ENCODE measurements around the gene EDA.
"Not testable (repeated sequence)": the region's sequence is repeated elsewhere in the genome, so short reads cannot be mapped to it uniquely, and the experiment has no call there.

The EDA gene

GRCh38 chrX:69807400-69807799 lies 191.5 kb downstream of the EDA start:
- DNase-seq: no peak
- Mint-ChIP-seq H3K9me3 (no peaks in the 10 kb centered on the region), H3K27me3 (peaks cover 35% of the 10 kb centered on the region), H3K27ac (no peak overlapping the region), H3K36me3 (ENCODE audit: low read depth) (no peaks in the 10 kb centered on the region), H3K4me3 (no peak overlapping the region), H3K4me1 (ENCODE audit: low read depth) (peaks cover 17% of the 10 kb centered on the region)

- Mint-ChIP-seq H3K4me3 (no peak overlapping the region), H3K9me3 (no peaks in the 10 kb centered on the region), H3K27me3 (peaks cover 45% of the 10 kb centered on the region), H3K36me3 (ENCODE audit: low read depth) (no peaks in the 10 kb centered on the region), H3K27ac (no peak overlapping the region), H3K4me1 (ENCODE audit: low read depth) (peaks cover 17% of the 10 kb centered on the region)
- DNase-seq: no peak
Measured at GRCh38 chrX:69808375-69808774, 192.5 kb downstream of the EDA start.

- Mint-ChIP-seq H3K27me3 (peaks cover 57% of the 10 kb centered on the region), H3K36me3 (ENCODE audit: low read depth) (no peaks in the 10 kb centered on the region)
Measured at GRCh38 chrX:69813677-69814076, 197.8 kb downstream of the EDA start.

GRCh38 chrX:69815063-69815462 lies 199.2 kb downstream of the EDA start:
- Mint-ChIP-seq H3K27me3 (peaks cover 50% of the 10 kb centered on the region), H3K36me3 (ENCODE audit: low read depth) (no peaks in the 10 kb centered on the region), H3K27ac (no peak overlapping the region), H3K9me3 (no peaks in the 10 kb centered on the region), H3K4me1 (ENCODE audit: low read depth) (peaks cover 4% of the 10 kb centered on the region), H3K4me3 (no peak overlapping the region)
- no peak for DNase-seq

More at GRCh38 chrX:69813677-69814076, 197.8 kb downstream of the EDA start:
- Mint-ChIP-seq H3K4me1 (ENCODE audit: low read depth) (peaks cover 5% of the 10 kb centered on the region), H3K9me3 (no peaks in the 10 kb centered on the region), H3K27ac (no peak overlapping the region), H3K4me3 (no peak overlapping the region)
- DNase-seq: no peak

GRCh38 chrX:69815519-69815918 lies 199.6 kb downstream of the EDA start:
- H3K27me3 Mint-ChIP-seq: peaks cover 50% of the 10 kb centered on the region
- no peak overlapping the region for H3K4me3 Mint-ChIP-seq
- DNase-seq: no peak
- no peak overlapping the region for H3K27ac Mint-ChIP-seq
- no peaks in the 10 kb centered on the region for H3K36me3 Mint-ChIP-seq (ENCODE audit: low read depth)
- peaks cover 4% of the 10 kb centered on the region for H3K4me1 Mint-ChIP-seq (ENCODE audit: low read depth)
- H3K9me3 Mint-ChIP-seq: no peaks in the 10 kb centered on the region

GRCh38 chrX:69844636-69845035 lies 228.7 kb downstream of the EDA start:
- DNase-seq: no peak
- Mint-ChIP-seq H3K9me3 (no peaks in the 10 kb centered on the region), H3K27me3 (peaks cover 11% of the 10 kb centered on the region), H3K27ac (no peak overlapping the region), H3K36me3 (ENCODE audit: low read depth) (no peaks in the 10 kb centered on the region), H3K4me3 (no peak overlapping the region), H3K4me1 (ENCODE audit: low read depth) (no peaks in the 10 kb centered on the region)

GRCh38 chrX:69859999-69860398 lies 244.1 kb downstream of the EDA start:
- not testable (repeated sequence) for H3K36me3 Mint-ChIP-seq (ENCODE audit: low read depth); H3K4me1 Mint-ChIP-seq (ENCODE audit: low read depth); DNase-seq; H3K27ac Mint-ChIP-seq; H3K4me3 Mint-ChIP-seq
- Mint-ChIP-seq H3K27me3 (peaks cover 51% of the 10 kb centered on the region), H3K9me3 (peaks cover 15% of the 10 kb centered on the region)

GRCh38 chrX:69876221-69876620 lies 260.3 kb downstream of the EDA start:
- Mint-ChIP-seq H3K27me3 (peaks cover 34% of the 10 kb centered on the region), H3K9me3 (peaks cover 2% of the 10 kb centered on the region), H3K36me3 (ENCODE audit: low read depth) (no peaks in the 10 kb centered on the region), H3K4me1 (ENCODE audit: low read depth) (no peaks in the 10 kb centered on the region), H3K4me3 (no peak overlapping the region), H3K27ac (no peak overlapping the region)
- DNase-seq: no peak

GRCh38 chrX:69884210-69884609 lies 268.3 kb downstream of the EDA start:
- no peak overlapping the region for H3K27ac Mint-ChIP-seq
- peaks cover 29% of the 10 kb centered on the region for H3K27me3 Mint-ChIP-seq
- H3K9me3 Mint-ChIP-seq: peaks cover 6% of the 10 kb centered on the region
- no peaks in the 10 kb centered on the region for H3K4me1 Mint-ChIP-seq (ENCODE audit: low read depth)
- no peak overlapping the region for H3K4me3 Mint-ChIP-seq
- DNase-seq: no peak
- no peaks in the 10 kb centered on the region for H3K36me3 Mint-ChIP-seq (ENCODE audit: low read depth)

GRCh38 chrX:69896046-69896445 lies 280.1 kb downstream of the EDA start:
- Mint-ChIP-seq H3K27me3 (peaks cover 32% of the 10 kb centered on the region), H3K36me3 (ENCODE audit: low read depth) (no peaks in the 10 kb centered on the region), H3K4me3 (no peak overlapping the region)

GRCh38 chrX:69900491-69900890 lies 284.6 kb downstream of the EDA start:
- DNase-seq: no peak
- no peaks in the 10 kb centered on the region for H3K36me3 Mint-ChIP-seq (ENCODE audit: low read depth)
- no peak overlapping the region for H3K27ac Mint-ChIP-seq
- H3K4me1 Mint-ChIP-seq (ENCODE audit: low read depth): no peaks in the 10 kb centered on the region
- H3K4me3 Mint-ChIP-seq: no peak overlapping the region
- H3K27me3 Mint-ChIP-seq: peaks cover 31% of the 10 kb centered on the region
- no peaks in the 10 kb centered on the region for H3K9me3 Mint-ChIP-seq

More at GRCh38 chrX:69896046-69896445, 280.1 kb downstream of the EDA start:
- no peak overlapping the region for H3K27ac Mint-ChIP-seq
- H3K4me1 Mint-ChIP-seq (ENCODE audit: low read depth): no peaks in the 10 kb centered on the region
- H3K9me3 Mint-ChIP-seq: no peaks in the 10 kb centered on the region
- DNase-seq: no peak

- no peaks in the 10 kb centered on the region for H3K4me1 Mint-ChIP-seq (ENCODE audit: low read depth)
- peaks cover 39% of the 10 kb centered on the region for H3K27me3 Mint-ChIP-seq
- H3K4me3 Mint-ChIP-seq: no peak overlapping the region
- no peak for DNase-seq
- H3K27ac Mint-ChIP-seq: no peak overlapping the region
- H3K9me3 Mint-ChIP-seq: no peaks in the 10 kb centered on the region
- no peaks in the 10 kb centered on the region for H3K36me3 Mint-ChIP-seq (ENCODE audit: low read depth)
Measured at GRCh38 chrX:69906447-69906846, 290.5 kb downstream of the EDA start.

- H3K27me3 Mint-ChIP-seq: peaks cover 36% of the 10 kb centered on the region
- H3K4me3 Mint-ChIP-seq: no peak overlapping the region
- no peak for DNase-seq
- H3K27ac Mint-ChIP-seq: no peak overlapping the region
- H3K4me1 Mint-ChIP-seq (ENCODE audit: low read depth): no peaks in the 10 kb centered on the region
- no peaks in the 10 kb centered on the region for H3K36me3 Mint-ChIP-seq (ENCODE audit: low read depth)
- H3K9me3 Mint-ChIP-seq: no peaks in the 10 kb centered on the region
Measured at GRCh38 chrX:69914781-69915180, 298.9 kb downstream of the EDA start.

GRCh38 chrX:69919749-69920148 lies 303.8 kb downstream of the EDA start:
- H3K27me3 Mint-ChIP-seq: peaks cover 38% of the 10 kb centered on the region
- no peaks in the 10 kb centered on the region for H3K36me3 Mint-ChIP-seq (ENCODE audit: low read depth)
- no peaks in the 10 kb centered on the region for H3K4me1 Mint-ChIP-seq (ENCODE audit: low read depth)
- DNase-seq: no peak
- H3K27ac Mint-ChIP-seq: no peak overlapping the region
- H3K9me3 Mint-ChIP-seq: no peaks in the 10 kb centered on the region
- no peak overlapping the region for H3K4me3 Mint-ChIP-seq

GRCh38 chrX:69932323-69932722 lies 316.4 kb downstream of the EDA start:
- H3K27ac Mint-ChIP-seq: no peak overlapping the region
- peaks cover 56% of the 10 kb centered on the region for H3K27me3 Mint-ChIP-seq
- no peaks in the 10 kb centered on the region for H3K36me3 Mint-ChIP-seq (ENCODE audit: low read depth)
- H3K9me3 Mint-ChIP-seq: peaks cover 2% of the 10 kb centered on the region
- no peak for DNase-seq
- H3K4me1 Mint-ChIP-seq (ENCODE audit: low read depth): no peaks in the 10 kb centered on the region
- no peak overlapping the region for H3K4me3 Mint-ChIP-seq

- H3K9me3 Mint-ChIP-seq: no peaks in the 10 kb centered on the region
- peaks cover 40% of the 10 kb centered on the region for H3K27me3 Mint-ChIP-seq
- no peak overlapping the region for H3K4me3 Mint-ChIP-seq
- H3K27ac Mint-ChIP-seq: no peak overlapping the region
- H3K36me3 Mint-ChIP-seq (ENCODE audit: low read depth): no peaks in the 10 kb centered on the region
- H3K4me1 Mint-ChIP-seq (ENCODE audit: low read depth): no peaks in the 10 kb centered on the region
- DNase-seq: no peak
Measured at GRCh38 chrX:69948276-69948797, 332.4 kb downstream of the EDA start.

Data from activated T-cell treated with anti-CD3 and anti-CD28 coated beads, Interleukin-2, amount 50 U/mL, for 24 hours (primary cell).